ENCODE measurements around the gene NRXN3. TPM values are rescaled to one million over a fixed set of nuclear protein-coding genes. Genes with fewer than 3 reads are reported as not detected.

The NRXN3 gene
- polyA plus RNA-seq, 1 of the 3 experiments (the other 2 are of a cell fraction), result 1.6 TPM

GRCh38 chr14:79196216-79196615 is 1026.0 kb downstream of the NRXN3 start (continued):
- TF ChIP-seq EP300 (IDR thresholded peaks at IDR 0.05; ENCODE audit: borderline replicate concordance in 1 of 2, low read depth in 1 of 2, low read length in 1 of 2) (no peak), USF2 (IDR thresholded peaks at IDR 0.05; ENCODE audit: borderline replicate concordance, low read depth, low read length) (no peak), FOXM1 (IDR thresholded peaks at IDR 0.05; ENCODE audit: low read depth) (no peak), REST (IDR thresholded peaks at IDR 0.05; ENCODE audit: low read depth, low read length) (no peak), TCF12 (IDR thresholded peaks at IDR 0.05) (no peak), TEAD4 (IDR thresholded peaks at IDR 0.05; ENCODE audit: borderline replicate concordance, insufficient read depth) (no peak), JUND (IDR thresholded peaks at IDR 0.05) (no peak)

GRCh38 chr14:79197516-79197915 is 1027.3 kb downstream of the NRXN3 start:
- Histone ChIP-seq H3K27me3 (ENCODE audit: insufficient read depth) (no peaks in the 10 kb centered on the region), H3K9ac (no peak overlapping the region), H2AFZ (ENCODE audit: low read depth) (no peak overlapping the region), H3K4me3 (ENCODE audit: low read depth in 2 of 2, low read length in 1 of 2) (no peak overlapping the region), H4K20me1 (ENCODE audit: insufficient read depth) (no peaks in the 10 kb centered on the region), H3K36me3 (replicated peaks in 1 of 2; ENCODE audit: control insufficient read depth in 1 of 2, insufficient read depth in 2 of 2, low read length in 1 of 2) (no peaks in the 10 kb centered on the region), H3K27ac (ENCODE audit: low read depth in 2 of 2, low read length in 1 of 2) (no peak overlapping the region), H3K4me1 (ENCODE audit: control insufficient read depth in 1 of 2, insufficient read depth in 2 of 2, low read depth in 1 of 2, low read length in 1 of 2) (peaks cover 0 to 14% of the 10 kb centered on the region in 2 experiments; a peak in 3 of 4 replicates), H3F3A (replicated peaks; ENCODE audit: insufficient read depth) (peaks cover 22% of the 10 kb centered on the region), H3K9me3 (no peaks in the 10 kb centered on the region), H3K9me2 (no peaks in the 10 kb centered on the region), H3K79me2 (ENCODE audit: insufficient read depth) (no peaks in the 10 kb centered on the region), H3K4me2 (no peak overlapping the region)
- ChIA-PET POLR2A (no interaction called here), CTCF (no interaction called here)
- DNase-seq, result no peak
- TF ChIP-seq MEF2A (IDR thresholded peaks at IDR 0.05; ENCODE audit: borderline replicate concordance, low read depth) (no peak), SMC3 (IDR thresholded peaks at IDR 0.05; ENCODE audit: low read depth, low read length) (no peak), MAX (IDR thresholded peaks at IDR 0.05; ENCODE audit: low read depth) (no peak), YY1 (IDR thresholded peaks at IDR 0.05; ENCODE audit: low read depth) (no peak), USF2 (IDR thresholded peaks at IDR 0.05; ENCODE audit: borderline replicate concordance, low read depth, low read length) (no peak), RFX5 (IDR thresholded peaks at IDR 0.05; ENCODE audit: low read length) (no peak), SIN3A (IDR thresholded peaks at IDR 0.05; ENCODE audit: borderline replicate concordance, low read depth, low read length) (no peak), EZH2phosphoT487 (IDR thresholded peaks at IDR 0.05; ENCODE audit: borderline replicate concordance, low read depth) (no peak)
- 63% methylated on average over 6 of the region's 6 CpGs for WGBS (ENCODE audit: low lambda C conversion rate)

All from SK-N-SH (cell line).